ENCODE data around the gene NUBPL. TPM values are rescaled to one million over a fixed set of nuclear protein-coding genes. Genes with fewer than 3 reads are reported as not detected.
"Not testable (repeated sequence)": the region's sequence is repeated elsewhere in the genome, so short reads cannot be mapped to it uniquely, and the experiment has no call there.

The NUBPL gene
- total RNA-seq, 1 donor from 2014 or later, result 19.5 TPM

DNA sequence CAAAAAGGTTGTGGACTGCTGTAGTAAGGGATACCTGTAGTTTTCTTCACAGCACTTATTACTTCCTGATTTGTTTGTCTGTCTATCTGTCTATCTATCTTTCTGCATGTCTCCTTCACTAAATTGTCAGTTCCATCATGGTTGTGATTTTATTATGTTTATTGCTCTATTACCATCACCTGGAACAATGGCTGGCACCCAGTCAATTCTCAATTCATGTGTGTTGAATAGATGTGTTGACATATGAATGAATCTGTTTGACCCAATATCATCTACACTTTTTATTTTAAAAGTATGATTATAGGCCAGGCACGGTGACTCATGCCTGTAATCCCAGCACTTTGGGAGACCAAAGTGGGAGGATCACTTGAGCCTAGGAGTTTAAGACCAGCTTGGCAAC is 224.4 kb downstream of the NUBPL start:
- H3K4me3 Mint-ChIP-seq (ENCODE audit: low read depth), result no peak overlapping the region
- H3K4me1 Mint-ChIP-seq (ENCODE audit: low read depth), result no peaks in the 10 kb centered on the region
- H3K36me3 Mint-ChIP-seq (ENCODE audit: insufficient read depth), result peaks cover 9% of the 10 kb centered on the region
- no peak overlapping the region for H3K27ac Mint-ChIP-seq
- H3K27me3 Mint-ChIP-seq, result no peaks in the 10 kb centered on the region
- H3K9me3 Mint-ChIP-seq (ENCODE audit: low read depth), result peaks cover 19% of the 10 kb centered on the region
- no peak for DNase-seq (ENCODE audit: low spot score, unreplicated experiment)
- TF ChIP-seq CTCF (IDR thresholded peaks at IDR 0.05; ENCODE audit: unreplicated experiment), result no peak

DNA sequence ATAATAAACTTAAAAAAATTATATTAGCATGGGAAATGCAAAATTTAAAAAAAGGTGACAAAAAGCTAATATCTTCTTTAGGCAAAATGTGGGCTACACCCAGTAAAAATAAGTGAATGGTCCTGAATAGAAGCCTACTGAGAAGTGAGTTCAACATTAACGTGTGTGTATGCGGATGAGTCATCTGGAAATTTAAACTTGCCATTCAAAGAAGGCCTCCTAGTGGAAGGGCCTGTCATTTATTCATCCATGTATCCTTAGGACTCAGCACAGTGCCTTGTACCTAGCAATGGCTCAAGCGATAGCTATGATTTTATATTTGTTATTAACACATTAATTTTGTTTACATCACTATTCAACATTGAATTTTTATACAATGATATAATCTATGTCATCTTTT is 226.2 kb downstream of the NUBPL start:
- no peak for TF ChIP-seq CTCF (IDR thresholded peaks at IDR 0.05; ENCODE audit: unreplicated experiment)
- no peak overlapping the region for H3K27ac Mint-ChIP-seq
- no peak for DNase-seq (ENCODE audit: low spot score, unreplicated experiment)
- H3K4me1 Mint-ChIP-seq (ENCODE audit: low read depth), result no peaks in the 10 kb centered on the region
- no peaks in the 10 kb centered on the region for H3K27me3 Mint-ChIP-seq
- peaks cover 1% of the 10 kb centered on the region for H3K36me3 Mint-ChIP-seq (ENCODE audit: insufficient read depth)
- peaks cover 8% of the 10 kb centered on the region for H3K9me3 Mint-ChIP-seq (ENCODE audit: low read depth)
- no peak overlapping the region for H3K4me3 Mint-ChIP-seq (ENCODE audit: low read depth)

DNA sequence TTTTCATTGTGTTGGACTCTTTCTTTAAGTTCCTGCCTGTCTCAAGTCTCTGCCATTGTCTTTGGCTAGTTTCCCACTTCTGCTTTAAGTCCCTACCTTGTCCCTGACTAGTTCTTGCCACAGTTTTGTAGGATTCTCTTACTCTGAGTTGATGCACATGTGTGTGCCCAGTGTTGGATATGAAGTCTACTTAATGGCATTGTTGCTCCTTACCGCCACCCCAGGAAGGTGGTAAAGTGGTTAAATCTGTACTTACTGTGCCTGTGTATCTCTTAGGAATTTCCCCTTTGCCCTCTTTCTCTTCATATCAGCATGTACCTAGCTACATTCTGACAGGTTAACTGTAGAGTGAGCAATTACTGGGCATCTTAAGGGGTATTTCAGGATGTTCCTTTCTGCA is 227.1 kb downstream of the NUBPL start:
- H3K27ac Mint-ChIP-seq, result no peak overlapping the region
- TF ChIP-seq CTCF (IDR thresholded peaks at IDR 0.05; ENCODE audit: unreplicated experiment), result no peak
- peaks cover 12% of the 10 kb centered on the region for H3K9me3 Mint-ChIP-seq (ENCODE audit: low read depth)
- no peak overlapping the region for H3K4me3 Mint-ChIP-seq (ENCODE audit: low read depth)
- no peaks in the 10 kb centered on the region for H3K27me3 Mint-ChIP-seq
- DNase-seq (ENCODE audit: low spot score, unreplicated experiment), result no peak
- peaks cover 3% of the 10 kb centered on the region for H3K36me3 Mint-ChIP-seq (ENCODE audit: insufficient read depth)
- H3K4me1 Mint-ChIP-seq (ENCODE audit: low read depth), result no peaks in the 10 kb centered on the region

DNA sequence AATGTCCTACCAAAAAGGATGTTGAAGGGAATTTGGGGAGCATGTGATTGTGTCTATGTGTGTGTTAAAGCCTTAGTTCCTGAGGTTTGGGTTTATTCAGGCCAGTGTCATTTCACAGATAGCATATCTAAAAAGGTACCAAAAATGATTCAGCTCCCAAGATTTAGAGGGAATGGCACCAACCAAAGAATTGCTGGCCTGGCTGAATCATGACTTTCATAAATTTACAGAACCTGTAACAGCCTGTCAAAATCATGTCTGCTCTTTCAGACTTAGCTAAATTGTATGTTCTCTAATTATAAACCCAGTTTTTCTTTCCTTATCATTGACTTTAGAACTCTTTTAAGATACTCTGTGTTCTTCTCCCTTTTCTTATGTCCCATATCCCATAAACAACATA is 231.5 kb downstream of the NUBPL start:
- H3K4me3 Mint-ChIP-seq (ENCODE audit: low read depth), result no peak overlapping the region
- peaks cover 3% of the 10 kb centered on the region for H3K36me3 Mint-ChIP-seq (ENCODE audit: insufficient read depth)
- no peaks in the 10 kb centered on the region for H3K4me1 Mint-ChIP-seq (ENCODE audit: low read depth)
- no peaks in the 10 kb centered on the region for H3K27me3 Mint-ChIP-seq
- TF ChIP-seq CTCF (IDR thresholded peaks at IDR 0.05; ENCODE audit: unreplicated experiment), result no peak
- no peak overlapping the region for H3K27ac Mint-ChIP-seq
- H3K9me3 Mint-ChIP-seq (ENCODE audit: low read depth), result peaks cover 4% of the 10 kb centered on the region
- no peak for DNase-seq (ENCODE audit: low spot score, unreplicated experiment)

DNA sequence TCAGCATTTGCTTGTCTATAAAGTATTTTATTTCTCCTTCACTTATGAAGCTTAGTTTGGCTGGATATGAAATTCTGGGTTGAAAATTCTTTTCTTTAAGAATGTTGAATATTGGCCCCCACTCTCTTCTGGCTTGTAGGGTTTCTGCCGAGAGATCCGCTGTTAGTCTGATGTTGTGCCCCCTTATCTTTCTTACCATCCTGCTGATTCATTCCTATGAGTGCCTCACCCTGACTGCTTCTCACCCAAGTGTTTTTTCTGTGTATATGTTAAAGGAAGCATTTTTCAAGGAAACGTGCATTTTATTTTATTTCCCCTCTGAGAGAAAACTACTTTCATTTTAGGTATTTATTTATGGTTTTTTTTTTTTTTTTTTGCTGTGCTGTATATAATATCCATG is 236.7 kb downstream of the NUBPL start:
- not testable (repeated sequence) for H3K27ac Mint-ChIP-seq; DNase-seq (ENCODE audit: low spot score, unreplicated experiment); H3K27me3 Mint-ChIP-seq; H3K9me3 Mint-ChIP-seq (ENCODE audit: low read depth); H3K4me3 Mint-ChIP-seq (ENCODE audit: low read depth); H3K4me1 Mint-ChIP-seq (ENCODE audit: low read depth); H3K36me3 Mint-ChIP-seq (ENCODE audit: insufficient read depth)

GRCh38 chr14:31802838-31803237 is 241.6 kb downstream of the NUBPL start:
- Mint-ChIP-seq H3K4me3 (ENCODE audit: low read depth) (no peak overlapping the region), H3K4me1 (ENCODE audit: low read depth) (no peaks in the 10 kb centered on the region), H3K27ac (no peak overlapping the region), H3K9me3 (ENCODE audit: low read depth) (peaks cover under 1% of the 10 kb centered on the region), H3K36me3 (ENCODE audit: insufficient read depth) (peaks cover 2% of the 10 kb centered on the region), H3K27me3 (no peaks in the 10 kb centered on the region)
- no peak for DNase-seq (ENCODE audit: low spot score, unreplicated experiment)
- no peak for TF ChIP-seq CTCF (IDR thresholded peaks at IDR 0.05; ENCODE audit: unreplicated experiment)

Data from progenitor cell of endocrine pancreas (in vitro differentiated cells).